HAP-1 (cell line): ENCODE data around the gene SLC5A11.
"Not testable (repeated sequence)": the region's sequence is repeated elsewhere in the genome, so short reads cannot be mapped to it uniquely, and the experiment has no call there.

Experiments used
- DNase-seq, 2 experiments: peaks; one replicate each; pipeline ENCODE4 v3.0.0-alpha.2; 2016 to 2020; ENCODE audit warnings: low spot score in 2 of 2
- H3K27me3 ChIP-seq: fragments of 250-450 bp; sonication (Bioruptor Pico); 2 replicates; pipeline ENCODE4 v1.5.1; 2020; ENCODE audit warnings: low read depth, mild to moderate bottlenecking, moderate library complexity
- H3K36me3 ChIP-seq: fragments of 250-450 bp; sonication (Bioruptor Pico); replicated peaks from 2 replicates; pipeline ENCODE4 v1.5.1; 2020; ENCODE audit warnings: mild to moderate bottlenecking
- H3K4me1 ChIP-seq: fragments of 250-450 bp; sonication (Bioruptor Pico); 2 replicates; pipeline ENCODE4 v1.5.1; 2020; ENCODE audit warnings: mild to moderate bottlenecking
- H3K4me3 ChIP-seq: fragments of 250-450 bp; sonication (Bioruptor Pico); 2 replicates; pipeline ENCODE4 v1.5.1; 2020; ENCODE audit warnings: mild to moderate bottlenecking, moderate library complexity
- H3K9me3 ChIP-seq: fragments of 250-450 bp; sonication (Bioruptor Pico); 2 replicates; pipeline ENCODE4 v1.5.1; 2020; ENCODE audit warnings: mild to moderate bottlenecking, moderate library complexity
- in situ Hi-C: fragments of 300-500 bp; cut with MboI; formaldehyde crosslinking; loops from 3 replicates; pipeline ENCODE4 v1.14.3; 2020; ENCODE audit warnings: low sequenced_read_pairs, inconsistent platforms, mixed read lengths

SLC5A11 gene

DNA sequence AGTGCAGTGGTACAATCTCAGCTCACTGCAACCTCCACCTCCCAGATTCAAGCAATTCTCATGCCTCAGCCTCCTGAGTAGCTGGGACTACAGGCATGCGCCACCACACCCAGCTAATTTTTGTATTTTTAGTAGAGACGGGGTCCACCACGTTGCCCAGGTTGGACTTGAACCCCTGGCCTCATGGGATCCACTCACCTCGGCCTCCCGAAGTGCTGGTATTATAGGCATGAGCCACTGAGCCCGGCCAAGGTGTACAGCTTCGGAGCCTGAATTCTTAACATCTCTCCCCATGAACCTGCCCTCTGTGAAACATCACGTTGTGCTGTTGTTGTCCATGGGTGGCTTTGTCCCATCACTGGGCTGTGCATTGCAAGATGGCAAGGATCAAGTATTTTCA, 11.1 kb downstream of the SLC5A11 start:
- DNase-seq, result not testable (repeated sequence)

DNA sequence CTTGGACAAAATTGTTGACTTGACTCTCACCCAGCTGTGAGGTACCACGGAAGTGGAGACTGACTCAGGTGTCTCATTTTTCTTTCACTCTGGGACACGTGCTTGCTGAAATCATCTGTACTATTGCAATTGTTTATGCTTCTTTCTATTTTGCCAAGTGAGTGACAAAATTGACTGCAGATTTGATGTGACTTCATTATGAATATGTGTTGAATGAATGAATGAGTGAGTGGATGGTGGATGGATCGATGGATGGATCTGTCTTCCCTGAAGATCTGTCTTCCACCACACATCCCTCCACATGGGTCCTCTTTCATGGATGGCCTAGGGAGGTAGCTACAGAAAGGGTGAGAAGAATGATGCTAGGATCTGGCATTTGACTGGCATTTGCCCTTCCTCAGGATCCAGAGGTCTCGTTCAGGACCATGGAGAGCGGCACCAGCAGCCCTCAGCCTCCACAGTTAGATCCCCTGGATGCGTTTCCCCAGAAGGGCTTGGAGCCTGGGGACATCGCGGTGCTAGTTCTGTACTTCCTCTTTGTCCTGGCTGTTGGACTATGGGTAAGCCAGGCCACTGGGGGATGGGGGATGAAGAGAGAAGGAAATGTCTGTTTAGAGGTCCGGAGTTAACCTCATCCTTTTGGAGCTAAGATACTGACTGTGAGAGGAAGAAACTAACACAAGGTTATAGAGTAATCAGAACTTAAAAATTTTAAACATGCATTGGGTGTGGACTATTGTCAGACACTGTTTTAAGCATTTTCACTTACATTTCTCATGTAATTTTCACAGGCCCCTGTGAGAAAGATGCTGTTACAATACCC, 12.7 kb downstream of the SLC5A11 start:
- Histone ChIP-seq H3K4me3 (no peak overlapping the region), H3K9me3 (no peaks in the 10 kb centered on the region), H3K27me3 (no peaks in the 10 kb centered on the region), H3K36me3 (no peaks in the 10 kb centered on the region), H3K4me1 (no peaks in the 10 kb centered on the region)
- in situ Hi-C loops, result no loop called here
- peak; percentile 12 to 85 for DNase-seq

More for the DNA sequence above, 11.1 kb downstream of the SLC5A11 start:
- H3K36me3 ChIP-seq, H3K4me3 ChIP-seq, H3K4me1 ChIP-seq, H3K9me3 ChIP-seq, H3K27me3 ChIP-seq, in situ Hi-C loops: not testable (repeated sequence)

DNA sequence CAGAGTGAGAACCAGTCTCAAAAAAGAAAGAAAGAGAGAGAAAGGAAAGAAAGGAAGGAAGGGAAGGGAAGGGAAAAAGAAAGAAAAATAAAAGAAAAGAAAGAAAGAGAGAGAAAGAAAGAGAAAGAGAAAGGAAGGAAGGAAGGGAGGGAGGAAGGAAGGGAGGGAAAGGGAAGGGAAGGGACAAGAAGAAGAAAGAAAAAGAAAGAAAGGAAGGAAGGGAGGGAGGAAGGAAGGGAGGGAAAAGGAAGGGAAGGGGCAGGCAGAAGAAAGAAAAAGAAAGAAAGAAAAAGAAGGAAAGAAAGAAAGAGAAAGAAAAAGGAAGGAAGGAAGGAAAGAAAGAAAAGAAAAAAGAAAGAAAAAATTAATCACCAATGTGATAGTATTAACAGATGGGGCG, 15.7 kb downstream of the SLC5A11 start:
- Histone ChIP-seq H3K4me3 (no peak overlapping the region), H3K27me3 (no peaks in the 10 kb centered on the region), H3K36me3 (no peaks in the 10 kb centered on the region), H3K4me1 (no peaks in the 10 kb centered on the region), H3K9me3 (no peaks in the 10 kb centered on the region)
- in situ Hi-C loops, result no loop called here
- no peak for DNase-seq

DNA sequence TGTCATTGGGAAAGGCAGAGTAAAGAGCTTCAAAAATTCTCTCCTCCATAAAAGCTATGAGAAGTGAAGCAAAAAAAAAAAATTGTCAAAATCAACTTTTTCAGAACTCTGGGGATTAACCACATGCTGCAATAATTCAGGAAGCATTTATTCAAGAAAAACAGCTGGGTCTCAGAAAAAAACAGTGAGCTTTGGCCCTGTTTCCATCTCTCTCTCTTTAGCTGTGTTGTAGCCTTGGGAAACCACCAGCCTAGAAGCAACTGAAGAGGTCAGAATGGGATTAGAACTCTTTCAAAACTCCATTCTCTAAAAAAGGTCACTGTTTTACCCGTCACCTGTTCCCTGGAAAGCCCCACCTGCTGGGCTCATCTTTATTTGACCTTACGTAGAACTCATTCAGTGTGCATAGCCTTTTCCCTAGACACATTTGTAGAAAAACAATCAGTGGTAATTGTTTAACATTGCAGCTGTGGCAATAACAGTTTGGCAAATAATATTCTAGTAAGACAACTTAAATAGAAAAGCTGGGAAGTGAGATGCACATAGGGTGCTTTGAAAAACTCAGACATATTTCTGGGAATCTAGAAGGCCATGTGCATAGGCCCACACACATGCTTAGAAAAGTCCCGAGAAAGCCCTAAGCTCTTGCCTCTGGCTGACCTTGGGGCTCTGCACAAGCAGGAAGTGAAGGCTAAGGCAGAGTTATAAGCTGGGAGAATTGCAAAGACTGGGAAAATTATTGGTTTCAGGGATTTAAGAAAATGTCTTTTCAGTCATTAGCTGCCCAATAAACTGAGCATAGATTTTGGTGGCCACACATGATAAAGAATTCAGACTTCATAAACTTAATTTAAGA, 18.0 kb downstream of the SLC5A11 start:
- Histone ChIP-seq H3K27me3 (no peaks in the 10 kb centered on the region), H3K4me1 (no peaks in the 10 kb centered on the region), H3K4me3 (no peak overlapping the region), H3K36me3 (no peaks in the 10 kb centered on the region), H3K9me3 (no peaks in the 10 kb centered on the region)
- no peak for DNase-seq
- in situ Hi-C loops, result no loop called here

DNA sequence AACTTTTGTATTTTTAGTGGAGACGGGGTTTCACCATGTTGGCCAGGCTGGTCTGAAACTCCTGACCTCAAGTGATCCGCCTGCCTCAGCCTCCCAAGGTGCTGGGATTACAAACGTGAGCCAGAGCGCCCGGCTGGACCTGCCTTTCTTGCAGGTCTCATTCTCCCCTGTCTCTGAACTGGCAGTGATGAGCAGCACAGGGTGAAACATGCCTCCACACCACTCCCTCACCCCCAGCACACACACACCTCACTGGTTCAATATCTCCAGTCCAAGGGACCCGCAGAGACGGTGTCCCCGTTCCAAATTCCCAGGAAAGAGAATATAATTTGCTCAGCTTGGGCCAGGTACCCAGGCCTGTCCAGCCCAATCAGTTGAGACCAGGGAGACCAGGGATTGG, 23.3 kb downstream of the SLC5A11 start:
- in situ Hi-C loops, result no loop called here
- DNase-seq, result no peak
- no peaks in the 10 kb centered on the region for H3K36me3 ChIP-seq
- H3K9me3 ChIP-seq, result no peaks in the 10 kb centered on the region
- no peaks in the 10 kb centered on the region for H3K27me3 ChIP-seq
- no peaks in the 10 kb centered on the region for H3K4me1 ChIP-seq
- H3K4me3 ChIP-seq, result no peak overlapping the region

DNA sequence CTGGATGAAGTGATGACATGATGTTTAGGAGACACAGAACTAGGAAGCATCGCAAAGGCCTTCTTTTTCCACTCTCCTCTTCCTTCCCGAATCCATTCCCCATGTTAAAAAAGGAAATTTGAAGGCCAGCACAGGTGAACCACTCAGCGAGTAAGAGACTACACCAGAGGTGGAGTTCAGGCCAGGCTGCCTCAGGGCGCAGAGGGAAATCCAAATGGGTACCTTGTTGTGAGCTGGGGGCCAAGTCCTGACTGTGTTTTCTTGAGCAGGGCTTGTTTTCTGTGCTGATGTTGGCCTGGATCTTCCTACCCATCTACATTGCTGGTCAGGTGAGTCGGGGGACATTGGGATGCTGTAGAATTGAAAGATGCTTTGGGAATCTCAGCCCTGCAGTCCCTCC, 26.1 kb downstream of the SLC5A11 start:
- Histone ChIP-seq H3K27me3 (no peaks in the 10 kb centered on the region), H3K4me1 (no peaks in the 10 kb centered on the region), H3K4me3 (no peak overlapping the region), H3K9me3 (no peaks in the 10 kb centered on the region), H3K36me3 (no peaks in the 10 kb centered on the region)
- in situ Hi-C loops, result no loop called here
- DNase-seq, result no peak

DNA sequence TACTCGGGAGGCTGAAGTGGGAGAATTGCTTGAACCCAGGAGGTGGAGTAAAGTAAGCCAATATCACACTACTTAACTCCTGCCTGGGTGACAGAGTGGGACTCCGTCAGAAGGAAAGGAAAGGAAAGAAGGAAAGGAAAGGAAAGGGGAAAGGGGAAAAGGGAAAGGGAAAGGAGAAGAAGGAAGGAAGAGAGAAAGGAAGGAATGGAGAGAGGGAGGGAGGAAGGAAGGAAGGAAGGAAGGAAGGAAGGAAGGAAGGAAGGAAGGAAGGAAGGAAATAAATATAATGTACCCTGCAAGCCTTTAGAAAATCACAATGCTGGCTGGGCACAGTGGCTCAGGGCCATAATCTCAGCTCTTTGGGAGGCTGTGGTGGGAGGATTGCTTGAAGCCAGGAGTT, 27.3 kb downstream of the SLC5A11 start:
- no peaks in the 10 kb centered on the region for H3K9me3 ChIP-seq
- H3K27me3 ChIP-seq, result no peaks in the 10 kb centered on the region
- no peaks in the 10 kb centered on the region for H3K36me3 ChIP-seq
- no peak for DNase-seq
- in situ Hi-C loops, result no loop called here
- no peak overlapping the region for H3K4me3 ChIP-seq
- no peaks in the 10 kb centered on the region for H3K4me1 ChIP-seq

DNA sequence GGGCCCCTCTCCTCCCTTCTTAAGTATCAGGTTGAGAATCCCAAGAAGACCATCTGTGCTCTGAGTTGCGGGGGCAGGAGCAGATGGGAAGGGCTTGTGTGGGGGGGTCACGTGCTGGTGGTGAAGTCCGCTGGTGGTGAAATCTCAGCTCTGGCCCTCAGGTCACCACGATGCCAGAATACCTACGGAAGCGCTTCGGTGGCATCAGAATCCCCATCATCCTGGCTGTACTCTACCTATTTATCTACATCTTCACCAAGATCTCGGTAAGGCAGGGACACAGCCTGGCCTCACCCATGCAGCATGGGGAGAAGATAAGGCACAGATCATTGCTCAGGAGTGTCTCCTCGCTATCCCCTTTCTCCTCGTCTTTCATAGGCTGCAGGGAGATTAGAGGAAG, 29.7 kb downstream of the SLC5A11 start:
- Histone ChIP-seq H3K9me3 (no peaks in the 10 kb centered on the region), H3K4me1 (no peaks in the 10 kb centered on the region), H3K27me3 (no peaks in the 10 kb centered on the region), H3K4me3 (no peak overlapping the region), H3K36me3 (no peaks in the 10 kb centered on the region)
- DNase-seq, result no peak
- in situ Hi-C loops, result no loop called here

DNA sequence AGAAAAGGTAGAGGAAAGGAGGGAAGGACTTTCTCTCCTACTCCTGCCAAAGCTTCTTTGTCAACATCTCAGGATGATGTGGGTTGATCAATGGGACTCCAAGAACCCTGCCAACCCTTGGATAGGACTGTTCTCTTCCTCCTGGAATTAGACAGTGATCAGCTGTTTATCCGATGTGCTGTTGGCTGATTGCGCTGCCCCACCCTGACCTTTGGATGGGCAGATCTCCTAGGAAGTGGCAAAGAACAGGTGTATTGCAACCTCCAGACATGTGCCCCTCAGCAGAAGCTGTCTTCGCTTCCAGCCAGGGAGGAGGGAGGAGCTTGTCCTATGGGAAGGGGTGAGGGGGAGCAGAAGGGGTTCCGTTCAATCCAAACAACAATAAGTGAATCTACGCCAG, 30.5 kb downstream of the SLC5A11 start:
- Histone ChIP-seq H3K9me3 (no peaks in the 10 kb centered on the region), H3K27me3 (no peaks in the 10 kb centered on the region), H3K4me1 (no peaks in the 10 kb centered on the region), H3K4me3 (no peak overlapping the region), H3K36me3 (no peaks in the 10 kb centered on the region)
- DNase-seq, result no peak
- in situ Hi-C loops, result no loop called here

DNA sequence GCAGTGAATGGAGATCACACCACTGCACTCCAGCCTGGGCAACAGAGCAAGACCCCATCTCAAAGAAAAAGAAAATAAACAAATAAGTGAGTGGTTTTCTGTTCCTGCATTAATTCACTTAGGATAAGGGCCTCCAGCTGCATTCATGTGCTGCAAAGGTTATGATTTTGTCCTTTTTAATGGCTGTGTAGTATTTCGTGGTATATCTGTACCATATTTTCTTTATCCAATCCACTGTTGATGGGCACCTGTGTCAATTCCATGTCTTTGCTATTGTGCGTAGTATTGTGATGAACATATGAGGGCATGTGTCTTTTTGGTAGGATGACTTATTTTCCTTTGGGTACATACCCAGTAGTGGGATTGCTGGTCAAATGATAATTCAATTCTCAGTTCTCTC, 33.9 kb downstream of the SLC5A11 start:
- Histone ChIP-seq H3K4me3 (no peak overlapping the region), H3K27me3 (no peaks in the 10 kb centered on the region), H3K36me3 (no peaks in the 10 kb centered on the region), H3K4me1 (no peaks in the 10 kb centered on the region), H3K9me3 (no peaks in the 10 kb centered on the region)
- no peak for DNase-seq
- in situ Hi-C loops, result no loop called here

DNA sequence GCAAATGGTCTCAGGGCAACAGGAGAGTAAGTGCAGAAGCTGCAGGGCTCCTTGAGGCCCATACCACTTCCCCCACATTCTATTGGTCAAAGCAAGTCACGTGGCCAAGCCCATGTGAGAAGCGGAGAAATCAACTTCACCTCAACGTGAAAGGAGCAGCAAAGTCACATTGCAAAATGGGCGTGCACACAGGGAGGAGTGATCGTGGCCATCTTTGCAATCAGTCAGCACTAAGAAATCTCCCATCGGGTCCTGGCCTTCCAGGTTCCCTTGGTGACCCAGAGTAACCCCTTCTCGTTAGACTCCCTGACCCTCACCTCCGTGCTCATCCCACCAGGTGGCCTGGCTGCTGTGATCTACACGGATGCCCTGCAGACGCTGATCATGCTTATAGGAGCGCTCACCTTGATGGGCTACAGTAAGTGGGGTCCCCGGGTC, 38.0 kb downstream of the SLC5A11 start:
- no peaks in the 10 kb centered on the region for H3K9me3 ChIP-seq
- no peaks in the 10 kb centered on the region for H3K36me3 ChIP-seq
- peak in 1 of 2 experiments; percentile 15 for DNase-seq
- no peaks in the 10 kb centered on the region for H3K4me1 ChIP-seq
- no peak overlapping the region for H3K4me3 ChIP-seq
- no peaks in the 10 kb centered on the region for H3K27me3 ChIP-seq
- in situ Hi-C loops, result no loop called here

DNA sequence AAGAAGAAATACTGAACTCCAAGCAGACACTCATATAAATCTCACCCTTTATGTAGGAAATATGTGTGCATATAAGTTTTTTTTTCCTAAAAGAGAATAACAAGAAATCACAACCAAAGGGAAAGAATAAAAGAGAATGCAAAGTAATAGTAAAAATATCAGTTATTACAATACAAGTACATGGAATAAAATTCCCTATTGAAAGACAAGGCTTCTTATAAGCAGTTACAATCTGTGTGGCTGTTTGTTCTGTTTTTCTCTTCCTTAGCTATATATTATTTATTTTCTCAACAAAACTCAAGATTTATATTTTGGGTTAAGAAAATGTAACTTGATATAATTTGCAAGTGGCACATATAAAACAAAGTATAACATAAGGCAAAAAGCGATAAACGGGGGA, 41.7 kb downstream of the SLC5A11 start:
- no peak overlapping the region for H3K4me3 ChIP-seq
- H3K4me1 ChIP-seq, result no peaks in the 10 kb centered on the region
- no peaks in the 10 kb centered on the region for H3K9me3 ChIP-seq
- DNase-seq, result no peak
- no peaks in the 10 kb centered on the region for H3K27me3 ChIP-seq
- no peaks in the 10 kb centered on the region for H3K36me3 ChIP-seq
- in situ Hi-C loops, result no loop called here

DNA sequence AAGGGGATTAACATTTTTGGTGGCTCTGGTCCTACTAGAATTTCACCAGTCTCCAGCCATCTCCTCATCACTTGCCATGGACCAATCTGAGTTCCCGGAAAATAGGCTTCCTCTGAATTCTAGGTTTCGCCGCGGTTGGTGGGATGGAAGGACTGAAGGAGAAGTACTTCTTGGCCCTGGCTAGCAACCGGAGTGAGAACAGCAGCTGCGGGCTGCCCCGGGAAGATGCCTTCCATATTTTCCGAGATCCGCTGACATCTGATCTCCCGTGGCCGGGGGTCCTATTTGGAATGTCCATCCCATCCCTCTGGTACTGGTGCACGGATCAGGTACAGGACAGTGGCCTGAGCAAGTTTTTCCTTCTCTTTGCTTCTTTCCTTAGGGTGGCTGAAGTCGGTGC, 45.0 kb downstream of the SLC5A11 start:
- in situ Hi-C loops, result no loop called here
- H3K9me3 ChIP-seq, result no peaks in the 10 kb centered on the region

DNA sequence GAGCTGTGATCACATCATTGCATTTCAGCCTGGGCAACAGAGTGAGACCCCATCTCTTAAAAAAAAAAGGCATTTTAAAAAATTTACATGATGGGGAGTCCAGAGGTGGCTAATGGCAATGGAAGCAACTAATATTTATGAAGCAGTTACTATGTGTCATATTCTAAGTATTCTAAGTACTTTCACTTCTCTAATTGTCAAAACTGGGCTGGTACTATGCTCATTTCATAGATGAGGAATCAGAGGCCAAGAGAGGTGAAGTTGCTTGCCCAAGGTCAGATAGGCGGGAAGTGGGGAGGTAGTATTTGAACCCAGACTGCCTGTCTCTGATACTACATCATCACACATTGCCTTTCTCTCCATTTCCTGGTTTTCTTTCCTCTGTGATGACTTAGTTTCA, 50.7 kb downstream of the SLC5A11 start:
- DNase-seq, result no peak
- Histone ChIP-seq H3K36me3 (no peaks in the 10 kb centered on the region), H3K9me3 (no peaks in the 10 kb centered on the region), H3K27me3 (no peaks in the 10 kb centered on the region), H3K4me1 (no peaks in the 10 kb centered on the region), H3K4me3 (no peak overlapping the region)
- in situ Hi-C loops, result no loop called here

More for the DNA sequence above, 45.0 kb downstream of the SLC5A11 start:
- H3K4me1 ChIP-seq, result no peaks in the 10 kb centered on the region
- H3K4me3 ChIP-seq, result no peak overlapping the region
- DNase-seq, result no peak
- no peaks in the 10 kb centered on the region for H3K36me3 ChIP-seq
- H3K27me3 ChIP-seq, result no peaks in the 10 kb centered on the region
